HepG2 (cell line): ENCODE measurements around the gene GFER. TPM values are rescaled to one million over a fixed set of nuclear protein-coding genes. Genes with fewer than 3 reads are reported as not detected.
A peak's percentile ranks its signal among the peaks of the same experiment; 100 is the strongest.

Source experiments
- ASH2L ChIP-seq: fragments of 300-600, 200-600 bp; sonication (generic); IDR thresholded peaks from 2 replicates; pipeline ENCODE4 v1.7.0; 2017; ENCODE audit warnings: low read depth, mild to moderate bottlenecking, moderate library complexity, mixed read lengths, low read length; ENCODE audit not compliant: insufficient read length
- CREM ChIP-seq, 2 experiments: sonication (generic) in 1 of 2; formaldehyde crosslinking in 1 of 2; IDR thresholded peaks; 2 replicates each; pipeline versions ENCODE4 v1.4.0 to v1.6.1; 2016 to 2020; ENCODE audit warnings: antibody characterized with exemption in 1 of 2, mild to moderate bottlenecking in 1 of 2, missing genetic modification reagents in 1 of 2
- CTCF ChIP-seq: sonication (generic); formaldehyde crosslinking; IDR thresholded peaks from 2 replicates; pipeline ENCODE4 v1.5.0; 2020; ENCODE audit warnings: mild to moderate bottlenecking, missing genetic modification reagents, moderate library complexity
- EED ChIP-seq: sonication (generic); formaldehyde crosslinking; IDR thresholded peaks from 2 replicates; pipeline ENCODE4 v1.5.0; 2020; ENCODE audit warnings: mild to moderate bottlenecking, missing genetic modification reagents
- ELF1 ChIP-seq: sonication (generic); formaldehyde crosslinking; IDR thresholded peaks from 2 replicates; pipeline ENCODE4 v1.4.0; 2020; ENCODE audit warnings: missing genetic modification reagents
- FOXJ3 ChIP-seq: sonication (generic); formaldehyde crosslinking; IDR thresholded peaks from 2 replicates; pipeline ENCODE4 v1.4.0; 2020; ENCODE audit warnings: missing genetic modification reagents, mild to moderate bottlenecking, borderline replicate concordance
- GTF3A ChIP-seq: sonication (generic); formaldehyde crosslinking; conservative IDR thresholded peaks from 2 replicates; pipeline ENCODE4 v1.4.0; 2020; ENCODE audit warnings: mild to moderate bottlenecking, missing genetic modification reagents
- MED8 ChIP-seq: sonication (generic); formaldehyde crosslinking; IDR thresholded peaks from 2 replicates; pipeline ENCODE4 v1.8.1; 2023; ENCODE audit warnings: mild to moderate bottlenecking, missing genetic modification reagents; ENCODE audit not compliant: insufficient replicate concordance
- PLSCR1 ChIP-seq: sonication (generic); formaldehyde crosslinking; IDR thresholded peaks from 2 replicates; pipeline ENCODE4 v1.5.0; 2020; ENCODE audit warnings: missing genetic modification reagents, mild to moderate bottlenecking, borderline replicate concordance
- PRDM4 ChIP-seq: sonication (generic); formaldehyde crosslinking; IDR thresholded peaks from 2 replicates; pipeline ENCODE4 v1.9.0; 2021; ENCODE audit warnings: missing genetic modification reagents, borderline replicate concordance
- SRSF1 ChIP-seq: fragments of 200-400 bp; formaldehyde crosslinking; optimal IDR thresholded peaks from 2 replicates; pipeline ENCODE3; 2017; ENCODE audit warnings: mild to moderate bottlenecking, low read depth, low read length, moderate library complexity
- TARDBP ChIP-seq: sonication (generic); formaldehyde crosslinking; IDR thresholded peaks from 2 replicates; pipeline ENCODE4 v1.8.0; 2022; ENCODE audit warnings: mild to moderate bottlenecking, missing genetic modification reagents
- TEAD2 ChIP-seq: sonication (generic); formaldehyde crosslinking; IDR thresholded peaks from 2 replicates; pipeline ENCODE4 v1.9.0; 2021; ENCODE audit warnings: missing genetic modification reagents
- ZNF101 ChIP-seq: sonication (generic); formaldehyde crosslinking; IDR thresholded peaks from 2 replicates; pipeline ENCODE4 v1.4.0; 2020; ENCODE audit warnings: mild to moderate bottlenecking, low read depth, missing genetic modification reagents, borderline replicate concordance
- ZNF256 ChIP-seq: sonication (generic); formaldehyde crosslinking; conservative IDR thresholded peaks from 2 replicates; pipeline ENCODE4 v1.4.0; 2020; ENCODE audit warnings: missing genetic modification reagents
- ZNF276 ChIP-seq: sonication (generic); formaldehyde crosslinking; IDR thresholded peaks from 2 replicates; pipeline ENCODE4 v1.4.0; 2020; ENCODE audit warnings: mild to moderate bottlenecking, low read depth, missing genetic modification reagents
- ZNF335 ChIP-seq: sonication (generic); formaldehyde crosslinking; IDR thresholded peaks from 2 replicates; pipeline ENCODE4 v1.4.0; 2020; ENCODE audit warnings: missing genetic modification reagents
- ZNF552 ChIP-seq: sonication (generic); formaldehyde crosslinking; IDR thresholded peaks from 2 replicates; pipeline ENCODE4 v1.9.0; 2022; ENCODE audit warnings: missing genetic modification reagents, mild to moderate bottlenecking, borderline replicate concordance
- ZNF577 ChIP-seq: sonication (generic); formaldehyde crosslinking; IDR thresholded peaks from 2 replicates; pipeline ENCODE4 v1.4.0; 2020; ENCODE audit warnings: mild to moderate bottlenecking, low read depth, missing genetic modification reagents, borderline replicate concordance
- ZNF792 ChIP-seq: IDR thresholded peaks from 2 replicates; pipeline ENCODE4 v1.6.1; 2016
- ZSCAN12 ChIP-seq: sonication (generic); formaldehyde crosslinking; IDR thresholded peaks from 2 replicates; pipeline ENCODE4 v1.9.0; 2021; ENCODE audit warnings: mild to moderate bottlenecking, missing genetic modification reagents
- polyA plus RNA-seq, 8 experiments: library from polyadenylated mRNA; depleted of rRNA in 3 of 8; stranded (reverse) in 7 of 8; unstranded in 1 of 8; fragments of >200 nt; fragmentation: Illumina TruSeq in 4 of 8; extraction: Trizol in 4 of 8; gene quantifications; 2 replicates each; pipeline versions ENCODE4 v1.2.1 to v1.2.3, GENCODE V29; 2011 to 2016; ENCODE audit warnings: low read depth in 4 of 8, missing spikeins in 1 of 8, mixed read lengths in 1 of 8; ENCODE audit not compliant: insufficient read depth in 1 of 8
- total RNA-seq, 5 experiments: library from RNA; depleted of rRNA; stranded (reverse); fragments of >200 nt; fragmentation: Illumina TruSeq; extraction: Trizol; gene quantifications; 2 replicates each; pipeline ENCODE4 v1.2.3, GENCODE V29; 2016; ENCODE audit warnings: low read depth in 1 of 5
- TF ChIP-seq, protein P1 (sequence below): sonication (generic); formaldehyde crosslinking; IDR thresholded peaks from 2 replicates; pipeline ENCODE4 v1.5.1; 2020; ENCODE audit warnings: missing genetic modification reagents, mild to moderate bottlenecking, borderline replicate concordance

GFER gene
- total and polyA plus RNA-seq, 2 of the 13 experiments (the other 11 are each of a cell fraction or from before 2014, with no cell fraction given): 28.6 to 71.7 TPM

DNA sequence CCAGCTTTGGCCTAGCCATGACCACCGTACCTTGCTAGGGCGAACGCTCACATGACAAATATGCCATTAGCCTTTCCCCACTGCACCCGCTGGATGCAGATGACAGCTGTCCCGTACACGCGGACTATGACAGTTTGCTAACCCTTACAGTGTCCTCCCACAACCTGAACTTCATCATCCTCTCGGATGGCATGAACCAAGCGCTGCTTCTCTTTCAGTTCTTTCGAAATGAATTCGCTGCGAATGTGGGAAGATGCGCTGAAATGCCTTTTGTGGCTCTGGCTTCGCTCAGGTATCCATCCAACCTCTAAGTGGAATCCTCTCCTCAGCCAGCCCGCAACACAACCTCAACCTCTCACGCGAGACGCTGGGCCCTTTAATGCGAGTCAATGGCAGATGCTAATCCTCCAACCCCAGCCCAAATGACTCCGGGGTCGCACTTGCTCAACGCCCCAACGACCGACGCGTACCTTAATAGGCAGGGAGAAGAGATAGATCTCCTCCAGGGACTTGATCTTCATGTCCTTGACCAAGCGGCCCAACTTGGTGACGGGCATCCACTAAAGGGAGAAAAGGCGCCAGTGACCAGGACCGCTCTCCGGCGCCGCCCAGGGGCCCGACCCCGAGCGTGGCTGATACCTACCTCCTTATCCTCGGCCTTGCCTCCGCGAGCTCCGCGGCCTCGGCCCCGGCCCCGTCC, 20.0 kb upstream of the GFER start (continued):
- TF ChIP-seq PLSCR1 (CRISPR knock-in tag) (0 out of 2 replicates have a peak, but pooled peaks have one; percentile 2), ZNF101 (no peak), ZNF792 (CRISPR knock-in tag) (no peak), GTF3A (CRISPR knock-in tag) (no peak), TEAD2 (CRISPR knock-in tag) (no peak), CREM (IDR thresholded peaks at IDR 0.05) (no peak), CREM (CRISPR knock-in tag; IDR thresholded peaks at IDR 0.05) (no peak), ELF1 (no peak), ZNF276 (CRISPR knock-in tag) (no peak), ZNF577 (CRISPR knock-in tag) (no peak), ASH2L (peak; percentile 41), ZNF256 (no peak), ZNF335 (CRISPR knock-in tag) (0 out of 2 replicates have a peak, but pooled peaks have one; percentile 2), ZNF552 (no peak), TARDBP (CRISPR knock-in tag) (no peak), MED8 (CRISPR knock-in tag) (no peak), PRDM4 (no peak), ZSCAN12 (CRISPR knock-in tag) (no peak), FOXJ3 (CRISPR knock-in tag) (no peak), CTCF (CRISPR knock-in tag) (peak; percentile 5; the same call in 1 of the 2 replicates), EED (no peak), SRSF1 (peak; percentile 0)
- TF ChIP-seq, protein P1, sequence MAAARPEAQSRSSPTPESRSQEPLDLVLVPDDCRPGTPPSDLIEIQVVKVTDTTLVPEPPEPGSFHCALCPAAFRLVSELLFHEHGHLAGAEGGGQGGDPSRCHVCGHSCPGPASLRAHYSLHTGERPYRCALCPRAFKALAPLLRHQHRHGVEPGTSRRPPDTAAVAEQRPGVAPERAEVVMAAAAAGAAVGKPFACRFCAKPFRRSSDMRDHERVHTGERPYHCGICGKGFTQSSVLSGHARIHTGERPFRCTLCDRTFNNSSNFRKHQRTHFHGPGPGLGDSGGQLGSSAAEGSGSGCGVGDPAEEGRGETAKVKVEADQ: no peak; the same call in 1 of the 2 replicates
